ENCODE results near the gene MEGF9.

DNA sequence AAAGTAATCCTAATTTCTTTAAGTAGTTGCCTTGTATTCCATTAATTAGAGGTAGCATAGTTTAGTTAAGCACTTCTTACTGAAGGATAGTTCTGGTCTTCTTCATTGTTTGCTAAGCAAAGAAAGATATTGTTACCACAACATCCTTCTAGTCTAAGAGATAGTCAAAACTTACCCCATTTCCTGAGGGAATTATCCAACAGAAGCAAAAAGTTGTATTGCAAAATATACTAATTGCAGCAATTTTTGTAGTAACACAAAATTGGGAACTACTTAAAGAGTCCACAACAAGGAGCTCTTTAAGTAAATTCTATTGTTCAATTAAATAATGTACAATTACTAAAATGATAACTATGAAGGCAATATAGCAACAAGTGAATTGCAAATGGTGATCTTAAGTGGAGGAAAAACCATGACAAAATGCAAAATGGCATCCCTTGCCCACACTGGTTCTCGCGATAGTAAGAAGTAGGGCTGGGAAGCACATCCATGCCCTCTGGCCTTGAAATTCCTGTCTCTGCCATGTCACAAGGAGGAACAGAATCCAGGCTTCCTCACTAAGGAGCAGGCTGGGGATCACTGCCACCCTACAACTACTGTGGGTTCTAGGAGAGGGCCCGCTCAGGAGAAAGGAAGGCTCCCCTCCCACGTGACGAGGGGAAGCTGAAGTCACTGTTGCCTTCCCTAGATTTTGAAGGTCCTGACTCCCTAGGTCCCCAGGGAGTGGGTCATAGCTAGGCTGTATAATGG is 23.3 kb upstream of the MEGF9 start:
- TF ChIP-seq, protein P1, sequence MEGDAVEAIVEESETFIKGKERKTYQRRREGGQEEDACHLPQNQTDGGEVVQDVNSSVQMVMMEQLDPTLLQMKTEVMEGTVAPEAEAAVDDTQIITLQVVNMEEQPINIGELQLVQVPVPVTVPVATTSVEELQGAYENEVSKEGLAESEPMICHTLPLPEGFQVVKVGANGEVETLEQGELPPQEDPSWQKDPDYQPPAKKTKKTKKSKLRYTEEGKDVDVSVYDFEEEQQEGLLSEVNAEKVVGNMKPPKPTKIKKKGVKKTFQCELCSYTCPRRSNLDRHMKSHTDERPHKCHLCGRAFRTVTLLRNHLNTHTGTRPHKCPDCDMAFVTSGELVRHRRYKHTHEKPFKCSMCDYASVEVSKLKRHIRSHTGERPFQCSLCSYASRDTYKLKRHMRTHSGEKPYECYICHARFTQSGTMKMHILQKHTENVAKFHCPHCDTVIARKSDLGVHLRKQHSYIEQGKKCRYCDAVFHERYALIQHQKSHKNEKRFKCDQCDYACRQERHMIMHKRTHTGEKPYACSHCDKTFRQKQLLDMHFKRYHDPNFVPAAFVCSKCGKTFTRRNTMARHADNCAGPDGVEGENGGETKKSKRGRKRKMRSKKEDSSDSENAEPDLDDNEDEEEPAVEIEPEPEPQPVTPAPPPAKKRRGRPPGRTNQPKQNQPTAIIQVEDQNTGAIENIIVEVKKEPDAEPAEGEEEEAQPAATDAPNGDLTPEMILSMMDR (IDR thresholded peaks at IDR 0.05) = no peak
- TF ChIP-seq POLR2A (IDR thresholded peaks at IDR 0.05) = no peak
- TF ChIP-seq POLR2AphosphoS5 (IDR thresholded peaks at IDR 0.05) = no peak
